MG63 (cell line): ENCODE data around the gene PARP9. TPM values are rescaled to one million over a fixed set of nuclear protein-coding genes. Genes with fewer than 3 reads are reported as not detected.
A peak's percentile ranks its signal among the peaks of the same experiment; 100 is the strongest.

Source experiments
- DNase-seq: peaks from one replicate; pipeline ENCODE4 v3.0.0-alpha.2; 2020
- H3K27me3 ChIP-seq: fragments of 250-450 bp; sonication (Bioruptor Pico); 2 replicates; pipeline ENCODE4 v1.5.1; 2020; ENCODE audit warnings: mild to moderate bottlenecking, moderate library complexity
- H3K36me3 ChIP-seq: fragments of 250-450 bp; sonication (Bioruptor Pico); 2 replicates; pipeline ENCODE4 v1.5.1; 2020; ENCODE audit warnings: mild to moderate bottlenecking, moderate library complexity
- H3K4me3 ChIP-seq: fragments of 250-450 bp; sonication (Bioruptor Pico); 2 replicates; pipeline ENCODE4 v1.5.1; 2020; ENCODE audit warnings: mild to moderate bottlenecking, moderate library complexity
- H3K9me3 ChIP-seq: fragments of 250-450 bp; sonication (Bioruptor Pico); 2 replicates; pipeline ENCODE4 v1.5.1; 2020; ENCODE audit warnings: mild to moderate bottlenecking, moderate library complexity
- total RNA-seq: library from RNA; depleted of rRNA; stranded (reverse); fragments of >200 nt; shearing (Covaris generic); gene quantifications from 2 replicates; pipeline ENCODE4 v1.2.3, GENCODE V29; 2014; ENCODE audit warnings: low replicate concordance

PARP9 gene
- total RNA-seq, 1 experiment from 2014 or later: 20.8 TPM

GRCh38 chr3:122548619-122549018 lies 15.5 kb downstream of the PARP9 start:
- H3K9me3 ChIP-seq: no peaks in the 10 kb centered on the region
- DNase-seq: no peak
- peaks cover 55% of the 10 kb centered on the region for H3K36me3 ChIP-seq
- no peaks in the 10 kb centered on the region for H3K27me3 ChIP-seq
- no peak overlapping the region for H3K4me3 ChIP-seq

DNA sequence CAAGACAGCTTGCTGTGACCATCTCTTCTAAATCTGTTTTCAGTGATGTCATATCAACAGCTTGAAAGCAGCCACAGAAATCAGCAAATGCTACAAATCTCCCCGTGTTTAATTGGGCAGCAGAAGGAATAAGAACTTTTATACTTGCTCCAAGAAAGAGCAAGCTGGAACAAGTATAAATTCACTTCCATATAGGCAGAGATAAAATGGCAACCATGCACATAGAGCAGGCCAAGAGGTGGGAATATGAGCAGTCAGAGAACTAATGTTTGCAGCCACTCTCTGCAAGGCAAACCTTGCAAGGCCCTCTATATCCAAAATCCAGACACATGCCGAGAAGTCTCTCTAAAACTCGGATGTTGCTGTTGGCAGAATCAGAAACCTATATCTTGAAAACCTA lies 16.0 kb downstream of the PARP9 start:
- no peak for DNase-seq
- Histone ChIP-seq H3K27me3 (no peaks in the 10 kb centered on the region), H3K9me3 (no peaks in the 10 kb centered on the region), H3K4me3 (no peak overlapping the region), H3K36me3 (peaks cover 59% of the 10 kb centered on the region)

GRCh38 chr3:122546151-122546550 lies 17.9 kb downstream of the PARP9 start:
- H3K27me3 ChIP-seq: no peaks in the 10 kb centered on the region
- no peak overlapping the region for H3K4me3 ChIP-seq
- H3K36me3 ChIP-seq: peaks cover 56% of the 10 kb centered on the region
- DNase-seq: no peak
- H3K9me3 ChIP-seq: no peaks in the 10 kb centered on the region

DNA sequence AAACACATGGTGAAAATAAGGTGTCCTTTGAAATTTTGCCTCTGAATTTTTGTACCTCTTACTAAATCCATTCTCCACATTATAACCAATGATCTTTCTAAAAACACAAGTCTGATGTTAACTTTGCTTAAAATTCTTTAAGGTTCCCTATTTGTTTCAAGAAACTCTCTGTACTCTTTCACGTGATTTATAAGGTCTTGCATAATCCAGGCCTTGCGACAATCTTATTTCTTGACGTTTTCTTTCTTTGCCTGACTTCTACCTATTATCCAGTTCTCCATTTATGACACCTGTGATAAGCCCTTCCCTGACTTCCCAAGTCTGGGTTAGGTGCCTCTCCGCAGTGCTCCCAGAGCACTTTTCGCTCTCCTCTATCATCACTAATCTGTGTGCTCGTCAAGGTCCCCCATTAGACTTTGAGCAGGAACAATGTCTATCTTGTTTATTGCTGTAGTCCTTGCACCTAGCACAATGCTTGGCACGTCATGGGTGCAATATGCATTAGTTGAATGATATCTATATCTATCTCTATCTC lies 25.1 kb downstream of the PARP9 start:
- H3K9me3 ChIP-seq: no peaks in the 10 kb centered on the region
- H3K36me3 ChIP-seq: peaks cover 44% of the 10 kb centered on the region
- DNase-seq: no peak
- H3K4me3 ChIP-seq: no peak overlapping the region
- H3K27me3 ChIP-seq: no peaks in the 10 kb centered on the region

- no peak for DNase-seq
- Histone ChIP-seq H3K36me3 (peaks cover 59% of the 10 kb centered on the region), H3K4me3 (no peak overlapping the region), H3K27me3 (no peaks in the 10 kb centered on the region), H3K9me3 (no peaks in the 10 kb centered on the region)
These were observed 27.5 kb downstream of the PARP9 start for GRCh38 chr3:122536632-122537001.

DNA sequence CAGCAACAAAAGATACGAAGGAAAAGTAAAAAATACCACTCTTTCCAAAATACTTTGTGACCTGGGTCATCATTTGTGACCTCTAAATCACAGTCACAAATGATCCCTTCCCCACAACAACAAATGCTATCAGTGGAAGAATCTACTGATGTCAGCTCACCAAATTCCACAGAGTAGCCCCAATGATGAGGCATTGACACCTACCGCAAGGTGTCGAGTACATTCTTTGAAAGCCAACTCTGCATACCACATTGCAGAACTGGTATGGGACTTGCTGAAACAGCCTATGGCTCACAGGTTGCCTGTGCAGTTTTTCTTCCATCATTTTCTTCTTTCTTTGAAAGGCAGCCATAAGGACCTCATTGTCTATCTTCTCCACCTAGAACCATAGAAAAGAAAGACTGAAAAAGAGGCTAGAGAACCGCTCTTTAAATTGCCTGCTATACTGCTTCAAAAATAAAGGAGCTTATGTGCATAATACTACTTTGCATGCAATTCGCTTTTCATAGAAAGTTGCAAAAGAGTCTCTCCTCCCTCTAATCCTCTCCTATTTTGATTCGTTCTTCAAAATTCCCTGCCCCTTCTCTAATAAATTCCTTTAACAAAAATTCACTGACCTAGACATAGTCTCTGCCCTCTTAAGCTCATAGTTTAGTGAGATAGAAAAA lies 28.0 kb downstream of the PARP9 start:
- no peak for DNase-seq
- Histone ChIP-seq H3K27me3 (no peaks in the 10 kb centered on the region), H3K4me3 (no peak overlapping the region), H3K9me3 (no peaks in the 10 kb centered on the region), H3K36me3 (peaks cover 59% of the 10 kb centered on the region)

- peaks cover 52% of the 10 kb centered on the region for H3K36me3 ChIP-seq
- H3K4me3 ChIP-seq: no peak overlapping the region
- H3K27me3 ChIP-seq: no peaks in the 10 kb centered on the region
- no peaks in the 10 kb centered on the region for H3K9me3 ChIP-seq
- peak; percentile 61 for DNase-seq
These were observed 30.2 kb downstream of the PARP9 start for GRCh38 chr3:122533931-122534334.

- no peak for DNase-seq
These were observed 30.6 kb downstream of the PARP9 start for GRCh38 chr3:122533480-122533879.

GRCh38 chr3:122530164-122530563 lies 33.9 kb downstream of the PARP9 start:
- Histone ChIP-seq H3K9me3 (no peaks in the 10 kb centered on the region), H3K36me3 (peaks cover 43% of the 10 kb centered on the region), H3K4me3 (no peak overlapping the region), H3K27me3 (no peaks in the 10 kb centered on the region)
- no peak for DNase-seq

More at GRCh38 chr3:122533480-122533879, 30.6 kb downstream of the PARP9 start:
- Histone ChIP-seq H3K4me3 (no peak overlapping the region), H3K9me3 (no peaks in the 10 kb centered on the region), H3K36me3 (peaks cover 47% of the 10 kb centered on the region), H3K27me3 (no peaks in the 10 kb centered on the region)

DNA sequence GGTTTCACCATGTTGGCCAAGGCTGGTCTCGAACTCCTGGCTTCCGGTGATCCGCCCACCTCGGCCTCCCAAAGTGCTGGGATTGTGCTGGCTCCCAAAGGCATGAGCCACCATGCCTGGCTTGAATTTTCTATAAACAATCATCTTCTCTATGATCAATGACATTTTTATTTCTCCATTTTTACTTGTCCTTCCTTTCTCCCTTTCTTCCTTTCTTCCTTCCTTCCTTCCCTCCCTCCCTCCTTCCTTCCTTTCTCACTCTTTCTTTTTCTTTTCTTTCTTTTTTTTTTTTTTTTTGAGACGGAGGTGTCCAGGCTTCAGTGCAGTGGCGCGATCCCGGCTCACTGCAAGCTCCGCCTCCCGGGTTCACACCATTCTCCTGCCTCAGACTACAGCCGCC lies 40.8 kb downstream of the PARP9 start:
- H3K27me3 ChIP-seq: no peaks in the 10 kb centered on the region
- H3K9me3 ChIP-seq: no peaks in the 10 kb centered on the region; the same call in none of the 2 replicates
- H3K36me3 ChIP-seq: peaks cover 6% of the 10 kb centered on the region
- DNase-seq: no peak
- H3K4me3 ChIP-seq: no peak overlapping the region

DNA sequence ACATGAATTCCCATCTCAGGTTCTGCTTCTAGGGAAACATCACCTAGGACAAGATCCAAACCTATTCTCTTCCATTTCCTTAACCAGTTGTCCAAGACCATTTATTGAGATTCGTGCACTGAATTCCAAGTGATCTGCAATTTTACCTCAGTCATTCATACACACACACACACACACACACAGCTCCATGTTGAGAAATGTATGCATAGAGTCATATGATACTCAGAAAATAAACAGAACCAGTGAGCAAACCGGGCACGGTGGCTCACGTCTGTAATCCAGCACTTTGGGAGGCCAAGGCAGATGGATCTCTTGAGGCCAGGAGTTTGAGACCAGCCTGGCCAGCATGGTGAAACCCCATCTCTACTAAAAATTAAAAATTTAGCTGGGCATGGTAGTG lies 43.2 kb downstream of the PARP9 start:
- no peak for DNase-seq
- Histone ChIP-seq H3K27me3 (no peaks in the 10 kb centered on the region), H3K36me3 (no peaks in the 10 kb centered on the region), H3K9me3 (no peaks in the 10 kb centered on the region; the same call in none of the 2 replicates), H3K4me3 (no peak overlapping the region)

DNA sequence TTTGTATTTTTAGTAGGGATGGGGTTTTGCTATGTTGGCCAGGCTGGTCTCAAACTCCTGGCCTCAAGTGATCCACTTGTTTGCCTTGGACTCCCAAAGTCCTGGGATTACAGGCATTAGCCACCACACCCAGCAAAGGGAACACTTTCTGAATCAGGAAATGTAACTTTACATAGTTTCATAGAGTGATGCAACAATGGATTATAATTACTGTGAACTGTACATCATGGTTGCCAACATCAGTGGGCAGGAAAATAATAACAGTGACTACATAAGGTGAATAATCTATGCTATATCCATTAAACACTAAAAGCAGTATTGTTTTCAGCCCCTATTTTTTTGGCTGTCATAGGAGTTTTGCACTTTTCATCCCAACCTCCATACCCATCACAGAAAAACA lies 44.4 kb downstream of the PARP9 start:
- no peak for DNase-seq
- H3K9me3 ChIP-seq: no peaks in the 10 kb centered on the region; the same call in none of the 2 replicates
- no peak overlapping the region for H3K4me3 ChIP-seq
- no peaks in the 10 kb centered on the region for H3K36me3 ChIP-seq
- H3K27me3 ChIP-seq: no peaks in the 10 kb centered on the region

DNA sequence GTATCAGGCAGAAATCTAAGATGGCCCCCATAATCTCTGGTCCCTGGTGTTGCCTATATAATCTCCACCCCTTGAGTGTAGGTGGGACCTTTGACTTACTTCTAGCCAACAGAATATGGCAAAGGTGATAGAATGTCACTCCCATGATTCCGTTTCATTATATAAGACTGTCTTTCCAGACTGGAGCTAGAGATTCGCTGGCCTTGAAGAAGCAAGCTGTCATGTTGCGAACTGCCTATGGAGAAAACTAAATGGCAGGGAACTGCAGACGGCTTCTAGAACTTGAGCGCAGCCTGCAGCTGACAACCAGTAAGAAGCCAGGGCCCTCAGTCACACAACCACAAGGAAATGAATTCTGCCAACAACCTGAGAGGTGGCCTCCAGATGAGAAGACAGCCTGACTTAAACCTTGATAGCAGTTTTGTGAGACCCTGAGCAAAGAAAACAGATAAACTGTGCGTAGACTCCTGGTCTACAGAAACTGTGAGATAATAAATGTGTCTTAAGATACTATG lies 47.2 kb downstream of the PARP9 start:
- H3K9me3 ChIP-seq: no peaks in the 10 kb centered on the region; the same call in 1 of the 2 replicates
- peaks cover 5% of the 10 kb centered on the region for H3K36me3 ChIP-seq
- H3K4me3 ChIP-seq: no peak overlapping the region
- no peaks in the 10 kb centered on the region for H3K27me3 ChIP-seq
- DNase-seq: no peak

GRCh38 chr3:122515870-122516269 lies 48.2 kb downstream of the PARP9 start:
- H3K36me3 ChIP-seq: peaks cover 10% of the 10 kb centered on the region
- H3K9me3 ChIP-seq: no peaks in the 10 kb centered on the region; the same call in 1 of the 2 replicates
- H3K27me3 ChIP-seq: no peaks in the 10 kb centered on the region
- no peak overlapping the region for H3K4me3 ChIP-seq
- no peak for DNase-seq

GRCh38 chr3:122515020-122515468 lies 49.1 kb downstream of the PARP9 start:
- no peak for DNase-seq
- peaks cover 18% of the 10 kb centered on the region for H3K36me3 ChIP-seq
- no peaks in the 10 kb centered on the region for H3K27me3 ChIP-seq
- peak overlapping the region; percentile 99 for H3K4me3 ChIP-seq
- no peaks in the 10 kb centered on the region; the same call in 1 of the 2 replicates for H3K9me3 ChIP-seq

DNA sequence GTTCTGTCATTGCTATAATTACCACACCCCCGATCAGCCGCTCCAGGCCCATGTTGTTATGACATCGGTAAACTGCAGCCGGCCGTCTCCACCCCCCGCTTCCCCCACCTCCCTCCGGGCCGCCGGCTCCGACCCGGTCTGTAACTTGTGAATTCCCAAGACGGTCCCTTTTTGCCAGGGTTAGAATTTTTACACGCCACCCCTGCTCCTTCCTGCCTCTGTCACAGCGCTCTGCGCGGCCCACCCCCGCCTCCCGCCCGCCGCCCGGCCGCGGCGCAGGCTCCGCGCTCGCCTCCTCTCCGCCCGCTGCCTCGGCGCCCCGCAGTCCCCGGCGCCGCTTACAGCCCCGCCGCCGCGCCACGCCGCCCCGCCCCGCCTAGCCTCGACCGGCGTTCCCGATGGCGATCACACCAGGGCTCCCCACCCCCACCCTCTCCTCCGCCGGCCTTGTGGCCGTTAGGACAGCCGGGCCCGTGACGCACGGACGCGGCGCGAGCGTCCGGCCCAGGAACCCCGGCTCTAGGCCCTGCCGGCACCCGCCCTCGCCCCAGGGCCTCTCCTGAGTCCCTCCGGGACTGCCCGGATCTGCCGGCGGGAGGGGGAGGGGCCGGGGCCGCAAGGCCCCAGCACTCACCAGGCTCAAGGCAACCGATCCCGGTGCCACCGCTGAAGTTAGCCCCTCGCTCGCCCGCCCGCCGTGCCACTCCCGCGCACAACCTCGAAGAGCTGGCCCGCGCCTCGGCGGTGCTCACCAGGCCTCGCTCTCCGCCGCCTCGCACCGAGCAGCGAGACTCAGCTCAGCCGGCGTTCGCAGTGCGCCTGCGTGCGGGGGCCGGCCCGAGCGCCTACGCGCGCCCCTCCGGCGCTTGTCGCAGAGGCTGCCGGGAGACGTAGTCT lies 49.7 kb downstream of the PARP9 start, which contains the start of gene KPNA1:
TSS of gene KPNA1 (minus strand) at position 817 of the 897 bp plus-strand sequence. CDS start 18,374 bp downstream, outside the sequence.
- Histone ChIP-seq H3K9me3 (peaks cover 2% of the 10 kb centered on the region; the same call in 1 of the 2 replicates), H3K4me3 (peak within 1 kb of the TSS; percentile 99), H3K36me3 (peaks cover 21% of the 10 kb centered on the region), H3K27me3 (no peaks in the 10 kb centered on the region)
- DNase-seq: peak; percentile 92
